ENCODE measurements around the gene ALOX5. TPM values are rescaled to one million over a fixed set of nuclear protein-coding genes. Genes with fewer than 3 reads are reported as not detected.

Gene ALOX5
- total RNA-seq, 2 experiments from 2014 or later: 13.6 to 14.2 TPM

DNA sequence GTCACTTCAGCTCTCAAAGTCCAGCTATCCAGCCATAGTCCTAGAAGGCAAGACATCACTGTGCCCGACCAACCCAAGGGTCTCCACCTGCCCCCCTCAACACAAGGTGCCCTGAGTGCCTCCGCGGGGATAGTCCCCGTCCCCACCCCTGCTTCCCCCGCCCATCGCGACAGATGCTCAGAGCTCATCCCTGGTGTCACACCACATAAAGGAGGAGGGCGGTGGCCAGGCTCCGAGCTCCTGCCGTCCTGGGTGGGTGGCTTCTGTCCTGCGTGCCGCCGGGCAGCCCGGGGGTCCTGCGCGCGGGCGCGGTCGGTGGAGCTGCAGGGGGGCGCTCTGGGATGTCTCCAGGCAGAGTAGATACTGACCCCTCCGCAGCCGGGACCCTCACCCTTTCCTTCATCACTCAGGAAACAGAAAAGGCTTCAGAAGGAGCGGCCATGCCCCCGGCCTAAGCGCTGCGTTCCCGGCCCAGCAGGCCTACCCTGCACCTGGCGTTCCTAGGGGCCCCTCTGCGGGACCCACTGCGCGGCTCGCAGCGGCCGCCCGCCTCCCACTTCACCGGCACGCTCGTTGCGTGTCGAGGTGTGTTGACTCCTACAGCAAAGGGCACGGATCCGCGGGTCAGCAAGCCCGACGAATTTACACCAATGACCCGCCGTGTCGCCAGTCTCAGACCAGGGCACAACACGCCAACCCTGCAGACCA is 53.4 kb downstream of the ALOX5 start:
- no peak for DNase-seq
- H3K27ac Mint-ChIP-seq: no peak overlapping the region
- H3K4me3 Mint-ChIP-seq: no peak overlapping the region
- POLR2A ChIA-PET: interaction anchor here (1.6 to 4.2 kb wide), 2 partner anchors 8 to 33 kb away, joined by 4 to 36 read pairs; no protein-coding TSS in a partner anchor
- H3K36me3 Mint-ChIP-seq: peaks cover 12% of the 10 kb centered on the region
- ATAC-seq (ENCODE audit: low read depth): no peak
- H3K27me3 Mint-ChIP-seq: no peaks in the 10 kb centered on the region
- H3K9me3 Mint-ChIP-seq: no peaks in the 10 kb centered on the region
- H3K4me1 Mint-ChIP-seq: peaks cover 45% of the 10 kb centered on the region

DNA sequence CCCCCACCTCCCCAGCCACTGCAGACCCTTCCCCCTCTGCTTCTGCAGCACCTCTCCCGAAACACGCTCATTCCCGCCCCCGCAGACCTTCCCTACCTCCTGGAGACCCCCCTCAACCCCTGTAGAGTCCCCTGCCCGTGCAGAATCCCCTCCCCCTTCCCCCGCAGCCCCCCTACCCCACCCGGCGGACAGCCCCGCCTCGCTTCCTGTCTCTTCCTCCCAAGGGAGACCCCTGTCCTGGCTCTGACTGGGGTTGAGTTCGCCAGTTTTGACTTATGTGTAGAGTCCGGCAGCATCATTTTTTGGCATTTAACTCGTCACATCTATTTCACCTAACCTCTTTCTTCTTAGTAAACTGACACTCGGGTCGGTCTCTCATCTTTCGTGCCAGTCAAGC is 54.0 kb downstream of the ALOX5 start:
- H3K9me3 Mint-ChIP-seq: no peaks in the 10 kb centered on the region
- H3K27ac Mint-ChIP-seq: peak overlapping the region; percentile 27
- H3K27me3 Mint-ChIP-seq: no peaks in the 10 kb centered on the region
- no peak for DNase-seq
- POLR2A ChIA-PET: interaction anchor here (4.2 kb wide), 1 partner anchor 8 kb away, joined by 36 read pairs; no protein-coding TSS in a partner anchor
- H3K36me3 Mint-ChIP-seq: peaks cover 12% of the 10 kb centered on the region
- no peak for ATAC-seq (ENCODE audit: low read depth)
- peaks cover 45% of the 10 kb centered on the region for H3K4me1 Mint-ChIP-seq
- no peak overlapping the region for H3K4me3 Mint-ChIP-seq

- peak overlapping the region; percentile 56 for H3K27ac Mint-ChIP-seq
- POLR2A ChIA-PET: interaction anchor here (4.2 kb wide), 1 partner anchor 9 kb away, joined by 36 read pairs; no protein-coding TSS in a partner anchor
These were observed 54.8 kb downstream of the ALOX5 start for GRCh38 chr10:45428611-45429510.

DNA sequence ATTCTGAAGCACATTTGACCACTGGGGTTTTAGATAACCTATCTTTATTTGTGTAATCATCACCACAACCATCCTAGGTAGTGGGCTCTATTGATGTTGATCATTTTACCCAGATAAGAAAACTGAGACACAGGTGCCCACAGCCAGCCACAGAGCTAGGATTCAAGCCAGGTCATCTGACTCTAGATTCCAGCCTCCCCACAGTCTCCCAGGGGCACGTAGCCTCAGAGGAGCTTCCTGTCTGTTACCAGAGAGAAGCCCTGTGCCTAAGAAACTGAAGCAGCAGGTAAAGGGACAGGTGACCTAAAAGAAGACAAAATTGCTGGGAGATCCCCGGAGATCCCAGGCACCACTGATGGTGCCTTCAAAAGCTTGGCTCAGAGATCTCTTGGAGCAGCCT is 55.8 kb downstream of the ALOX5 start:
- Mint-ChIP-seq H3K4me3 (no peak overlapping the region), H3K9me3 (no peaks in the 10 kb centered on the region), H3K27me3 (no peaks in the 10 kb centered on the region), H3K4me1 (peaks cover 50% of the 10 kb centered on the region), H3K36me3 (peaks cover 19% of the 10 kb centered on the region), H3K27ac (no peak overlapping the region)
- DNase-seq (no peak), ATAC-seq (ENCODE audit: low read depth) (no peak)
- POLR2A ChIA-PET: interaction anchor here (4.2 kb wide), 1 partner anchor 10 kb away, joined by 36 read pairs; no protein-coding TSS in a partner anchor

More at GRCh38 chr10:45428611-45429510, 54.8 kb downstream of the ALOX5 start:
- DNase-seq (no peak), ATAC-seq (ENCODE audit: low read depth) (no peak)
- Mint-ChIP-seq H3K36me3 (peaks cover 14% of the 10 kb centered on the region), H3K9me3 (no peaks in the 10 kb centered on the region), H3K4me1 (peaks cover 48% of the 10 kb centered on the region), H3K4me3 (no peak overlapping the region), H3K27me3 (no peaks in the 10 kb centered on the region)

- Mint-ChIP-seq H3K27me3 (no peaks in the 10 kb centered on the region), H3K4me3 (no peak overlapping the region), H3K36me3 (peaks cover 24% of the 10 kb centered on the region), H3K9me3 (peaks cover 2% of the 10 kb centered on the region), H3K27ac (no peak overlapping the region), H3K4me1 (peaks cover 44% of the 10 kb centered on the region)
- POLR2A ChIA-PET: interaction anchor here (0.9 to 4.2 kb wide), 4 partner anchors 8 to 12 kb away, joined by 3 to 41 read pairs (median 21); no protein-coding TSS in a partner anchor
- ATAC-seq (ENCODE audit: low read depth) (no peak), DNase-seq (no peak)
These were observed 58.1 kb downstream of the ALOX5 start for GRCh38 chr10:45432113-45432512.

DNA sequence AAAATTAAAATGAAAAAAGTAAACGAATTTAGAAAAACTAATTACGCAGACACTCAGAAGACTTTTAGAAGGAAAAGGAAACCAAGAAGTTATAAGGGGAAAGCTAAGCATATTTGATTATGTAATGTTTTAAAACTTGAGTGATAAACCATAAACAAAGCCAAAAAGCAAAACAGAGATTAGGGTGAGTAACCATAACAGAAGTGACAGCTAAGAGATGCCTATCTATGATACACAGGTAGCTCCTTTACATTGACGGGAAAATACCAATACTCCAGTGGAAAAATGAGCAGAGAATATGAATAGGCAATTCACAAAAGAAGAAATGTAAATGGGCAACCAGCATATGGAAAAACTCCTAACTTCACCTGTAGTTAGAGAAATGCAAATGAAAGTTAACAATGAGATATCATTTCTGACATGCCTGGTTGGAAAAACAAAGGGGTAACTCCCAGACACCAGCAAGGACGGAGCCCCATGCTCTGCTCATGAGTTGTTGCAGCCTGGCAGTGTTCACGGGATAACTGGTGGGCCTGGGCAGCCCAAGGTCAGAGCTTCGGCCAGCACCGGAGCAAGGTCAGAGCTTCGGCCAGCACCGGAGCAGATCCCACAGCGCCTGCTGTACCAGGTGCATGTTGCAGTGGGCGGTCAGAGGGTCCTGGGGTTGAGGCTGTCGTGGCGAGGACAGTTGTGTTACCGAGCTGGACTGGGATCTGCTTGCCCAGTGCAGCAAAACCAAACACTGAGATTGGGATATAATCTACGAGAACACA is 58.9 kb downstream of the ALOX5 start:
- H3K9me3 Mint-ChIP-seq: peaks cover 2% of the 10 kb centered on the region
- H3K4me3 Mint-ChIP-seq: peak overlapping the region; percentile 78
- ATAC-seq (ENCODE audit: low read depth) (no peak), DNase-seq (no peak)
- POLR2A ChIA-PET: interaction anchor here (0.9 to 3.9 kb wide), 5 partner anchors 8 to 21 kb away, joined by 3 to 41 read pairs (median 3); no protein-coding TSS in a partner anchor
- H3K4me1 Mint-ChIP-seq: peaks cover 44% of the 10 kb centered on the region
- H3K27ac Mint-ChIP-seq: peak overlapping the region; percentile 96
- H3K36me3 Mint-ChIP-seq: peaks cover 24% of the 10 kb centered on the region
- no peaks in the 10 kb centered on the region for H3K27me3 Mint-ChIP-seq

GRCh38 chr10:45433716-45434469 is 59.9 kb downstream of the ALOX5 start:
- Mint-ChIP-seq H3K27ac (peak overlapping the region; percentile 96), H3K27me3 (no peaks in the 10 kb centered on the region), H3K4me1 (peaks cover 47% of the 10 kb centered on the region), H3K9me3 (peaks cover 2% of the 10 kb centered on the region), H3K36me3 (peaks cover 22% of the 10 kb centered on the region), H3K4me3 (peak overlapping the region; percentile 78)
- POLR2A ChIA-PET: interaction anchor here (1.0 to 3.9 kb wide), 6 partner anchors 9 to 20 kb away, joined by 3 to 41 read pairs (median 3); no protein-coding TSS in a partner anchor
- DNase-seq: no peak
- peak; percentile 81 for ATAC-seq (ENCODE audit: low read depth)

DNA sequence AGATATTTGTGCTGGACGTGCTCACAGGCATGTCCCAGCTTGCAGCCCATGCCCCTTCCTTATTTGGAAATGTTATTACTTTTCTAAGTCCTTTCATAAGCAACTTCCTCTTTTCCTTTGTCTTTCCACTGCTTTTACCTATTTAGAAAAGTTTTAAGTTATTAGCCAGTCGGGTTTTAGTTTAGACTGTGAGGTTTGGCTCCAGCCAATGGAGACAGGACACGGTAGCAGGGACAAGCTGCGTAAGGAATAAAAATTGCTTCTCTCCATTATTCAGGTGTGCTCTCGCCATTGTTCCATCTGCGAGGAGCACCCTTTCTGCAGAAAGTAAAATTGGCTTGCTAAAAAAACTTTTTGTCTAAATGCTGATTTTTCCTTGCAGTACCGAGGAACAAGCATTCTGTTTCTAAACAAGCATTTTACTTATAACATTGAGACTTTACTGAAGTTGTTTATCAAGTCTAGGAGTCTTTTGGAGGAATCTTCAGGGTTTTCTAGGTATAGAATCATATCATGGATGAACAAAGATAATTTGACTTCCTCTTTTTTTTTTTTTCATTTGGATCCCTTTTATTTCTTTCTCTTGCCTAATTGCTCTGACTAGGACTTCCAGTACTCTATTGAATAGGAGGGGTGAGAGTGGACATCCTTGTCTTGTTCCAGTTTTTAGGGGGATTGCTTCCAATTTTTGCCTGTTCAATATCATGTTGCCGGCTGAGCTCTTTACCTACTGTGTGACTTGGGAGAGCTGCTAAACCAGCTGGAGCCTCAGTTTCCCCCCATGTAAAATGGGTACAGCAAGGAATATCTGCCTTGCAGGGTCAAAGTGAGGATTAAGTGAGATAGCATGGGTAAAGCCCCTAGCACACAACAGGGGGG is 63.8 kb downstream of the ALOX5 start:
- POLR2A ChIA-PET: no interaction called here
- no peak overlapping the region for H3K27ac Mint-ChIP-seq
- DNase-seq (no peak), ATAC-seq (ENCODE audit: low read depth) (no peak)
- no peaks in the 10 kb centered on the region for H3K27me3 Mint-ChIP-seq
- H3K4me1 Mint-ChIP-seq: peaks cover 39% of the 10 kb centered on the region
- peaks cover 2% of the 10 kb centered on the region for H3K9me3 Mint-ChIP-seq
- H3K4me3 Mint-ChIP-seq: no peak overlapping the region
- peaks cover 19% of the 10 kb centered on the region for H3K36me3 Mint-ChIP-seq

- POLR2A ChIA-PET: no interaction called here
- Mint-ChIP-seq H3K27me3 (no peaks in the 10 kb centered on the region), H3K27ac (no peak overlapping the region), H3K4me3 (no peak overlapping the region), H3K36me3 (peaks cover 17% of the 10 kb centered on the region), H3K9me3 (peaks cover 2% of the 10 kb centered on the region), H3K4me1 (peaks cover 31% of the 10 kb centered on the region)
- ATAC-seq (ENCODE audit: low read depth) (no peak), DNase-seq (no peak)
These were observed 64.6 kb downstream of the ALOX5 start for GRCh38 chr10:45438466-45439090.

DNA sequence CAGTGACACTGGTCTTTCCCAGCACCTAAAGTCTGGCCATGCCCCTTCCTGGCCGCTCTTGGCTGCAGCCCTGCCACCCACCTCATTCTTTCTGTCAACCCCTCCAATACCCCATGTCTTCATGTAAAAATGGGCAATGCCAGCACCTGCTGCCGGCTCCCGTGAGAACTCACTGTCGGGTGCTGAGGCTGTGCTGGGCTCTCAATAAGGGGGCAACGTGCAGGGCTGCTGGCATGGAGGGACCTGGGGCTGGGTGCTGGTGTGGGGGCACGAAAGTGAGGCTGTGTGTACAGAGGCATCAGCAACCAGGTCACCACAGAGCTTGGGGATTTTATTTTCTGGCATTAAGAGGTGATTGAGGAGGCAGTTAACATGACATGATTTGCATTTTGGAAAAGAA is 65.3 kb downstream of the ALOX5 start:
- Mint-ChIP-seq H3K4me1 (peaks cover 24% of the 10 kb centered on the region), H3K9me3 (peaks cover 2% of the 10 kb centered on the region), H3K4me3 (no peak overlapping the region), H3K36me3 (peaks cover 14% of the 10 kb centered on the region), H3K27me3 (no peaks in the 10 kb centered on the region), H3K27ac (peak overlapping the region; percentile 2)
- POLR2A ChIA-PET: no interaction called here
- ATAC-seq (ENCODE audit: low read depth): no peak
- no peak for DNase-seq

DNA sequence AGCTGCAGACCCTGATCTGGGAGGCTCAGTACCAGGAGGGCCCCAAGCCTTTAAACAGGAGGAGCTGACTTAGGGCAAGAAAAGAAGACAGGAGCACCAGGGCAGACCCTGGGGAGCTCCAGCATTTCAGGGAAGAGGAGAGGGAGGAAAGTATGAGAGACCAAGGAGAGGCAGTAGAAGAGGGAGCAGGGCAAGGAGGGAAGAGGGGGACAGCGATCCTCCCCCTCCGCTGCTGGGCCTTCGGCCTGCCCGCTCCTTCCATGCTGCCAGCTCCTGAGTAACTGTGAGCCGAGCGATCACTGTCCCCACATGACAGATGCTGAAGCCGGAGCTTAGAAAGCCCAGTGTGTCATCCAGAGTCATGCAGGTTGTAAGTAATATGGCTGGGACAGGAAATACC is 65.9 kb downstream of the ALOX5 start:
- H3K27ac Mint-ChIP-seq: peak overlapping the region; percentile 2
- POLR2A ChIA-PET: no interaction called here

More for the DNA sequence above, 65.9 kb downstream of the ALOX5 start:
- Mint-ChIP-seq H3K9me3 (peaks cover 2% of the 10 kb centered on the region), H3K4me1 (peaks cover 18% of the 10 kb centered on the region), H3K27me3 (no peaks in the 10 kb centered on the region), H3K4me3 (no peak overlapping the region), H3K36me3 (peaks cover 13% of the 10 kb centered on the region)
- ATAC-seq (ENCODE audit: low read depth): no peak
- no peak for DNase-seq
